ENCODE results near the gene GLTPD2.
A peak's percentile ranks its signal among the peaks of the same experiment; 100 is the strongest.

The GLTPD2 gene

DNA sequence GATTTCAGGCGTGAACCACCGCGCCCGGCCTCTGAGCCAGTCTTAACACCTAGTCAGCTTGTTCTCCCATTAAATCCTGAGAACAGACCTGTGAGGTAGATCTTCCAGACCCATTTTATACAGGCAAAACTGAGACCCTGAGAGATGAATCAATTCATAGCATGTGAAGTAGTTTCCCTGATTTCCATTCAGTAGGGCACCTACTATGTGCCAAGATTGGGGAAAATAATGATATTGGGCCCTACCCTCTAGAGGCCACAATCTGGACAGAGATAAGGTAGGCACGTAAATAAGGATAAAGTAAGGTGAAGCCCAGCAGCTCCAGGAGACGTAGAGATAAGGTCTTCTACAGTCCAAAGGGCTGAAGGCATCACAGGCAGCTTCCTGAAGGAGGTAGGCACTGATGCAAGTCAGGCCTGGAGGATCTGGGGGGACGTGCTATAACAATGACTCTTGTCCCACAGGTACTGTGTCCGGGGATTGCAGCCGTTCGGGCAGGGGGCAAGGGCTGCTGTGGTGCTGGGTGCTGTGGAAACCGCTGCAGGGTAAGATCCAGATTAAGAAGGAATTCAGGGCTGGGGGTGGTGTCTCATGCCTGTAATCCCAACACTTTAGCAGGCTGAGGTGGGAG is 8.3 kb upstream of the GLTPD2 start (continued):
- TF ChIP-seq, protein P1, sequence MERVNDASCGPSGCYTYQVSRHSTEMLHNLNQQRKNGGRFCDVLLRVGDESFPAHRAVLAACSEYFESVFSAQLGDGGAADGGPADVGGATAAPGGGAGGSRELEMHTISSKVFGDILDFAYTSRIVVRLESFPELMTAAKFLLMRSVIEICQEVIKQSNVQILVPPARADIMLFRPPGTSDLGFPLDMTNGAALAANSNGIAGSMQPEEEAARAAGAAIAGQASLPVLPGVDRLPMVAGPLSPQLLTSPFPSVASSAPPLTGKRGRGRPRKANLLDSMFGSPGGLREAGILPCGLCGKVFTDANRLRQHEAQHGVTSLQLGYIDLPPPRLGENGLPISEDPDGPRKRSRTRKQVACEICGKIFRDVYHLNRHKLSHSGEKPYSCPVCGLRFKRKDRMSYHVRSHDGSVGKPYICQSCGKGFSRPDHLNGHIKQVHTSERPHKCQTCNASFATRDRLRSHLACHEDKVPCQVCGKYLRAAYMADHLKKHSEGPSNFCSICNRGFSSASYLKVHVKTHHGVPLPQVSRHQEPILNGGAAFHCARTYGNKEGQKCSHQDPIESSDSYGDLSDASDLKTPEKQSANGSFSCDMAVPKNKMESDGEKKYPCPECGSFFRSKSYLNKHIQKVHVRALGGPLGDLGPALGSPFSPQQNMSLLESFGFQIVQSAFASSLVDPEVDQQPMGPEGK (CRISPR knock-in tag; IDR thresholded peaks at IDR 0.05; ENCODE audit: borderline replicate concordance): no peak

DNA sequence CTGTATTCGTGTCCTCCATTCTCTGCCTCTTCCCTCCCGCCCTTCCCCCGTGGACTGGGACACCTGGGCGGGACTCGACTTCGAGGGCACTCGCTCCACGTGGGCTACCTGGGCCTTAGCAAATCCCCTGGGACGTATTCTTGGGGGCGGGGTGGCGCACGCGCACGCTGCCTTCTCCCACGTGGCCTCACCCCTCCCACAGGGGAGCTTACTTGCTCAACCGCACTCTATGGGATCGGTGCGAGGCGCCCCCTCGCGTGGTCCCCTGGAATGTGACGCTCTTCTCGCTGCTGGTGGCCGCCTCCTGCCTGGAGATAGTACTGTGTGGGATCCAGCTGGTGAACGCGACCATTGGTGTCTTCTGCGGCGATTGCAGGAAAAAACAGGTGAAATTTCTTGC is 6.1 kb upstream of the GLTPD2 start:
- ATAC-seq: peak; percentile 52
- TF ChIP-seq ESRRG (CRISPR knock-in tag; IDR thresholded peaks at IDR 0.05): no peak
- TF ChIP-seq ARNTL (CRISPR knock-in tag; IDR thresholded peaks at IDR 0.05; ENCODE audit: borderline replicate concordance, low read depth): no peak
- TF ChIP-seq PPARA (CRISPR knock-in tag; IDR thresholded peaks at IDR 0.05; ENCODE audit: borderline replicate concordance): no peak
- TF ChIP-seq OSR1 (CRISPR knock-in tag; IDR thresholded peaks at IDR 0.05): no peak
- TF ChIP-seq, protein P2, sequence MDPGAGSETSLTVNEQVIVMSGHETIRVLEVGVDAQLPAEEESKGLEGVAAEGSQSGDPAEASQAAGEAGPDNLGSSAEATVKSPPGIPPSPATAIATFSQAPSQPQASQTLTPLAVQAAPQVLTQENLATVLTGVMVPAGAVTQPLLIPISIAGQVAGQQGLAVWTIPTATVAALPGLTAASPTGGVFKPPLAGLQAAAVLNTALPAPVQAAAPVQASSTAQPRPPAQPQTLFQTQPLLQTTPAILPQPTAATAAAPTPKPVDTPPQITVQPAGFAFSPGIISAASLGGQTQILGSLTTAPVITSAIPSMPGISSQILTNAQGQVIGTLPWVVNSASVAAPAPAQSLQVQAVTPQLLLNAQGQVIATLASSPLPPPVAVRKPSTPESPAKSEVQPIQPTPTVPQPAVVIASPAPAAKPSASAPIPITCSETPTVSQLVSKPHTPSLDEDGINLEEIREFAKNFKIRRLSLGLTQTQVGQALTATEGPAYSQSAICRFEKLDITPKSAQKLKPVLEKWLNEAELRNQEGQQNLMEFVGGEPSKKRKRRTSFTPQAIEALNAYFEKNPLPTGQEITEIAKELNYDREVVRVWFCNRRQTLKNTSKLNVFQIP (CRISPR knock-in tag; IDR thresholded peaks at IDR 0.05; ENCODE audit: borderline replicate concordance, low read depth): no peak
- TF ChIP-seq, protein P3, sequence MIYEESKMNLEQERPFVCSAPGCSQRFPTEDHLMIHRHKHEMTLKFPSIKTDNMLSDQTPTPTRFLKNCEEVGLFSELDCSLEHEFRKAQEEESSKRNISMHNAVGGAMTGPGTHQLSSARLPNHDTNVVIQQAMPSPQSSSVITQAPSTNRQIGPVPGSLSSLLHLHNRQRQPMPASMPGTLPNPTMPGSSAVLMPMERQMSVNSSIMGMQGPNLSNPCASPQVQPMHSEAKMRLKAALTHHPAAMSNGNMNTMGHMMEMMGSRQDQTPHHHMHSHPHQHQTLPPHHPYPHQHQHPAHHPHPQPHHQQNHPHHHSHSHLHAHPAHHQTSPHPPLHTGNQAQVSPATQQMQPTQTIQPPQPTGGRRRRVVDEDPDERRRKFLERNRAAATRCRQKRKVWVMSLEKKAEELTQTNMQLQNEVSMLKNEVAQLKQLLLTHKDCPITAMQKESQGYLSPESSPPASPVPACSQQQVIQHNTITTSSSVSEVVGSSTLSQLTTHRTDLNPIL (CRISPR knock-in tag; IDR thresholded peaks at IDR 0.05; ENCODE audit: low read depth): no peak
- no peak for TF ChIP-seq ZC3H10 (CRISPR knock-in tag; IDR thresholded peaks at IDR 0.05)
- TF ChIP-seq ZNF70 (CRISPR knock-in tag; IDR thresholded peaks at IDR 0.05): no peak
- no peak for TF ChIP-seq ZFP30 (CRISPR knock-in tag; IDR thresholded peaks at IDR 0.05)
- no peak for TF ChIP-seq SNAI2 (CRISPR knock-in tag; IDR thresholded peaks at IDR 0.05)
- TF ChIP-seq CSDC2 (CRISPR knock-in tag; IDR thresholded peaks at IDR 0.05): no peak
- TF ChIP-seq, protein P4, sequence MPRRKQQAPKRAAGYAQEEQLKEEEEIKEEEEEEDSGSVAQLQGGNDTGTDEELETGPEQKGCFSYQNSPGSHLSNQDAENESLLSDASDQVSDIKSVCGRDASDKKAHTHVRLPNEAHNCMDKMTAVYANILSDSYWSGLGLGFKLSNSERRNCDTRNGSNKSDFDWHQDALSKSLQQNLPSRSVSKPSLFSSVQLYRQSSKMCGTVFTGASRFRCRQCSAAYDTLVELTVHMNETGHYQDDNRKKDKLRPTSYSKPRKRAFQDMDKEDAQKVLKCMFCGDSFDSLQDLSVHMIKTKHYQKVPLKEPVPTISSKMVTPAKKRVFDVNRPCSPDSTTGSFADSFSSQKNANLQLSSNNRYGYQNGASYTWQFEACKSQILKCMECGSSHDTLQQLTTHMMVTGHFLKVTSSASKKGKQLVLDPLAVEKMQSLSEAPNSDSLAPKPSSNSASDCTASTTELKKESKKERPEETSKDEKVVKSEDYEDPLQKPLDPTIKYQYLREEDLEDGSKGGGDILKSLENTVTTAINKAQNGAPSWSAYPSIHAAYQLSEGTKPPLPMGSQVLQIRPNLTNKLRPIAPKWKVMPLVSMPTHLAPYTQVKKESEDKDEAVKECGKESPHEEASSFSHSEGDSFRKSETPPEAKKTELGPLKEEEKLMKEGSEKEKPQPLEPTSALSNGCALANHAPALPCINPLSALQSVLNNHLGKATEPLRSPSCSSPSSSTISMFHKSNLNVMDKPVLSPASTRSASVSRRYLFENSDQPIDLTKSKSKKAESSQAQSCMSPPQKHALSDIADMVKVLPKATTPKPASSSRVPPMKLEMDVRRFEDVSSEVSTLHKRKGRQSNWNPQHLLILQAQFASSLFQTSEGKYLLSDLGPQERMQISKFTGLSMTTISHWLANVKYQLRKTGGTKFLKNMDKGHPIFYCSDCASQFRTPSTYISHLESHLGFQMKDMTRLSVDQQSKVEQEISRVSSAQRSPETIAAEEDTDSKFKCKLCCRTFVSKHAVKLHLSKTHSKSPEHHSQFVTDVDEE (CRISPR knock-in tag; IDR thresholded peaks at IDR 0.05): no peak
- no peak for TF ChIP-seq TOX (CRISPR knock-in tag; IDR thresholded peaks at IDR 0.05; ENCODE audit: borderline replicate concordance)
- no peak for TF ChIP-seq GLIS3 (CRISPR knock-in tag; IDR thresholded peaks at IDR 0.05)
- TF ChIP-seq BACH2 (CRISPR knock-in tag; IDR thresholded peaks at IDR 0.05; ENCODE audit: borderline replicate concordance): no peak
- TF ChIP-seq RARB (CRISPR knock-in tag; IDR thresholded peaks at IDR 0.05): no peak
- no peak for TF ChIP-seq ZNF8 (CRISPR knock-in tag; IDR thresholded peaks at IDR 0.05)

DNA sequence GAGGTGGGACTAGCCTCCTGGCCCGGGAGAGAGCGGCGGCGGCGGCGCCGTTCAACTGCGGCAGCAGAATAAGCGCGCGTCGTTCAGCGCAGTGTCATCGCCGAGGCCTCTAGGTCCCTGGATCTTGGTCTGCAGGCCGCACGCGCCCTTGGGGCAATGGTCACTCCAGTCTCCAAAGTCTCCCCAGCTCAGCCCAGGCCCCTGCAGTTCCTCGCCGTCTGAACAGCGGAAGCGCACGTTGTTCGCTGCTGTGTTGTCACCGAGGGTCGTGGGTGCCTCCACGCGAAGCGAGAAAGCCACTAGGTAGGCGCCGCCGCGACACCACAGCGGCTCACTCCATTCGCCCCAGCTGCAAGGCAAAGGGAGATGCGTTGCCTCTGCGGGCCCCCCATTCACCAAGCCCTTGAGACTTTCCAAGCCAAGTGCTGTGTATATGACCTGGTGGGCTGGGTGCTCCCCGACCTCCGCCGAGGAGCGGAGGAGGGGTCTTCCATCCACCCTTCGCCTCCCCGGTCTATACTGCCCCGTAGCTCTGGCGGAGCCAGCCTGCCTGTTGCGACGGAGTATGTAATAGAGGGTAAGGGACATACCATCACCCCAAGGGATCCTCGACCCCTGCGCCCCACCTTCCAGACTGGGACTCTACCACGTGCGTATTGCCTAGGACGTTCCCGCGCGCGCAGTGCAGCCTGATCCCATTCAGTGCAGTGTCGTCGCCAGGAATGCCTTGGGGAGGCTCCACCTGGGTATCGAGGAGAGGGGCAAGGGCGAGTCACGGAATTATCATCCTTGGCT is 3.3 kb upstream of the GLTPD2 start:
- ATAC-seq: no peak

More for the DNA sequence above, 3.3 kb upstream of the GLTPD2 start:
- TF ChIP-seq, protein P1 (CRISPR knock-in tag; IDR thresholded peaks at IDR 0.05; ENCODE audit: borderline replicate concordance): no peak
- TF ChIP-seq CSDC2 (CRISPR knock-in tag; IDR thresholded peaks at IDR 0.05) (no peak), ZFP30 (CRISPR knock-in tag; IDR thresholded peaks at IDR 0.05) (no peak), ZNF565 (CRISPR knock-in tag; conservative IDR thresholded peaks at IDR 0.05; ENCODE audit: low read depth) (no peak), ESRRG (CRISPR knock-in tag; IDR thresholded peaks at IDR 0.05) (no peak), TCF4 (CRISPR knock-in tag; IDR thresholded peaks at IDR 0.05; ENCODE audit: borderline replicate concordance) (no peak), ZNF8 (CRISPR knock-in tag; IDR thresholded peaks at IDR 0.05) (no peak), ZNF70 (CRISPR knock-in tag; IDR thresholded peaks at IDR 0.05) (no peak), OSR1 (CRISPR knock-in tag; IDR thresholded peaks at IDR 0.05) (no peak), ZFP3 (CRISPR knock-in tag; IDR thresholded peaks at IDR 0.05) (no peak)
